DMS153 treated with DMSO at 0.1 percent for 48 hours (cell line): ENCODE data around the gene KRT82.

Source experiments
- DNase-seq: peaks from one replicate; lab custom pipeline; 2025; ENCODE audit not compliant: unreplicated experiment; lab: John Stamatoyannopoulos, UW

Gene KRT82

DNA sequence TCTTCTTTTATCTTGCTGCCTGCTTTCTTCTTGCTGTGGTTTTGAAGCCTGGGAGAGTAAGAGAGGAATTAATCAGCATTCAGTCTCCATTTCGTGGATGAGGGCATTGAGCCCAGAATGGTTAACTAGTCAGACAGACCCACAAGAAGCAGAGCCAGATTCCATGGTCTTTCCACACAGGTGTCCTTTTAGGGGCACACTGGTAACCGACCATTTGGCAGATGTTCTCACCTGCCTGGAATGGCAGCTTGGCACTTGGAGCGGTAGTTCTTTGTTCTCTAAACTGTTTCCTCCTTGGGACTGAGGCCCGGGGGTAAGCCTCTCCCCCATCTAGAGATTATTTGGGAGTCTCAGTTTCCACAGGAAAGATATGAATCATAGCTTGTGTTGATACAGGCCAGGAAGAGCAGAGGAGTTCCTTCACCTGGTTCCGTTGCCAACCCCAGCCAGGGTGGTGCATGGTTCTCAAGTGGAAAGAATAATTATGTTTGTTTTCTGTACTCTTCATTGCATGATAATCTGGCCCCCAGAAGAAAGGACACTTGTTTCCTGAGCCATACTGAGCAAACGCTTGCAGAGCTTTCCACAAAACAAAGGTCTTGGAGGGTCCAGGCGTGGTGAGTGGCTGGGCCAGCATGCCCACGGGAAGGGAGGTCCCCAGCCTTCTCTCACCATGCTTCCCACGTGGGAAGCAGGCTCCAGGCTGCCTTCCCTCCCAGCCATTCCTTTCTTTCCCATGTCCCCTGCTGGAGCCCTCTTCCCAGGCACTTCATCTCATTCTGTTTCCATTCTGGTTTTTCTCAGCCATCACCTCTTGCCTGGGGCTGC is 30.1 kb upstream of the KRT82 start:
- peak; percentile 6 for DNase-seq

DNA sequence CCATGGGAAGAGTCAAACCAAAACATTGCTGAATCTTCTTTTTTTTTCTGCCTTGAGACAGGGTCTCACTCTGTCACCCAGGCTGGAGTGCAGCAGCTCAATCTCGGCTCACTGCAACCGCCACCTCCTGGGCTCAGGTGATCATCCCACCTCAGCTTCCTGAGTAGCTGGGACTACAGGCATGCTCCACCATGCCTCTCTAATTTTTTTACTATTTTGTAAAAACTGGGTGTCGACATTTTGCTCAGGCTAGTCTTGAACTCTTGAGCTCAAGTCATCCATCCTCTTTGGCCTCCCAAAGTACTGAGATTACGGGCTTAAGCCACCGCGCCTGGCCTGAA is 29.5 kb upstream of the KRT82 start:
- no peak for DNase-seq

DNA sequence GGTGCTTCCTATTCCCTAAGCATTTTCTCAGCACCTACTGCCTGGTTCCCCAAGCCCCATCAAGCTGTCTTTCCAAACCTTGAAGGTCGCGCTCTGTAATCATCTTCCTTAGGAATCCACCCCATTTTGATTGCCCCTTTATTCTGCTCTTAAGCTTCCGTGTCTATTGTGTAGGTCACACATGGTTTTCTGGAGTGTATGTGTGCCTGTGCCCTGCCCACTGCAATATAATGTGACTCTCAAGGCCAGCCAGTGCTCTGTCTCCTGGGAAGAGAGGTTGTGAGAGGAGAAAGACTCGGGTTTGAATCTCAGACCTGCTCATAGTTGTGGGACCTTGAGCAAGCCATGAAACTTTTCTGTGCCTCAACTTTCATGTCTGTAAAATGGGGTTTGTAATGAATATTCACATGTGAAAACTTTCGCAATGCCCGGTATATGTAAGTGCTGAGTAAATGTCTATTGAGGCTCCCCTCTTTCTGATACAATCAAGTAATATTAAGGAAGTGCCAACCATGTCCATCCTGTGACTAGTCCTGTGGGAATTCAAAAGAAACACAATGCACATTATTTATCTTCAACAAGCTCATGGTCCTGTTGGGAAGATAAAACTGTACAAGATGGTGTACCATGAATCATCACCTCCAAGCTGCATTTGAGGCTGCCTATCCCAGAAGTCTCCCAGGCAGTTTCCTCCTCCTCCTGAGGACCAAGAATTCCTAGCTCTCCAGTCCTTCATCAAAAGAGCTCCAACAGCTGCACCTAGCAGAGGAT is 28.8 kb upstream of the KRT82 start:
- DNase-seq = no peak

DNA sequence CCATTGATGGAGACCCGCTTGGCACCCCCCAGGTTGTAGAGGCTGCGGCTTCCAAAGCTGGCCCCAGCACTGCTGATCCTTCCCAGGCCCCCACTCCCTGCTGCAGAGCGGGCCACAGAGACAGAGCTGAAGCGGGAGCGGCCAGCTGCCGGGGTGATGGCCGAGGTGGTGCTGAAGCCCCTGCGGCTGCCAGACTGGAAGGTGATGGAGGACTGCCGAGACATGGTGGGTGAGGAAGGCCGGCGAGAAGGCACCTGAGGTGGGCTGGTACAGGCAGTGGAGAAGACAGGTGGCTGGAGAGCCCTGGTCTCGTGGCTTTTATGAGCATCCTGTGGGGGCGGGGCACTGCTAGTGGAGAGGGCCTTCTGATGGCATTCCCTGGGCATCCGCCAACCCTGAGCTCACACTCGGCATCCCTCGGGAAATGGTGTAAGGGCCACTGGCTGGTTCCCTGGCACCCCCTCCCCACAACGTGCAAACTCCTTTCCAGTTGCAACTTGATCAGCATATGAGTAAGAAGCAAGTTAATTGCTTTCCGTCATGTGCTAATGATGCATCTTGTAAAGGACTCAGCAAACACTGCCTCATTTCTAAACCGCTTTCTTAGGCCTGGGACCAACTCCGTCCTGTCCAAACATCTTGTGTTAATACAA is 28.1 kb upstream of the KRT82 start, which contains the start of gene KRT75:
KRT75 (minus strand) TSS at position 291 of the 653 bp plus-strand sequence; CDS start at position 224, 67 bp downstream.
- peak; percentile 8 for DNase-seq

DNA sequence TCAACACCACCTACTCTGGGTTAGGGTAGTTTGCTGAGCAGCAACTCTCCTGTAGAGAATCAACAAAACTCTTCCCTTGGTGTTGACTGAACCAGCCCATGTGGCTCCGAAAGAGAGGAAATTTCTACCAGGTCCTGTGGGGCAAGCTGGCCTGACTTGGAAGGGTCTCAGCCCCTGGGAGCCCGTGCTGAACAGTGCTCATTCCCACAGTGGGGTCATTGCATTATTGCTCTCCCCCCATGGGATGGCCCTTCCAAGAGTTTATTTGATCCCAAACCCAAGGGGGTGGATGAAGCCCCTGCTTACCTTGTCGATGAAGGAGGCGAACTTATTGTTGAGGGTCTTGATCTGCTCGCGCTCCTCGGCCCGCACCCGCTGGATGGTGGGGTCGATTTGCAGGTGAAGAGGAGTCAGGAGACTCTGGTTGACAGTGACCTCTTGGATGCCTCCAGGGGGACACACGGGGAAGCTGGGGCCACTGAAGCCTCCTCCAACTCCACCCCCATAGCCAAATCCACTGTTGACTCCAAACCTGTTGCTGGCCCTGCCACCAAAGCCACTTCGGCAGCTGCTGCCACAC is 27.5 kb upstream of the KRT82 start:
- DNase-seq = no peak

DNA sequence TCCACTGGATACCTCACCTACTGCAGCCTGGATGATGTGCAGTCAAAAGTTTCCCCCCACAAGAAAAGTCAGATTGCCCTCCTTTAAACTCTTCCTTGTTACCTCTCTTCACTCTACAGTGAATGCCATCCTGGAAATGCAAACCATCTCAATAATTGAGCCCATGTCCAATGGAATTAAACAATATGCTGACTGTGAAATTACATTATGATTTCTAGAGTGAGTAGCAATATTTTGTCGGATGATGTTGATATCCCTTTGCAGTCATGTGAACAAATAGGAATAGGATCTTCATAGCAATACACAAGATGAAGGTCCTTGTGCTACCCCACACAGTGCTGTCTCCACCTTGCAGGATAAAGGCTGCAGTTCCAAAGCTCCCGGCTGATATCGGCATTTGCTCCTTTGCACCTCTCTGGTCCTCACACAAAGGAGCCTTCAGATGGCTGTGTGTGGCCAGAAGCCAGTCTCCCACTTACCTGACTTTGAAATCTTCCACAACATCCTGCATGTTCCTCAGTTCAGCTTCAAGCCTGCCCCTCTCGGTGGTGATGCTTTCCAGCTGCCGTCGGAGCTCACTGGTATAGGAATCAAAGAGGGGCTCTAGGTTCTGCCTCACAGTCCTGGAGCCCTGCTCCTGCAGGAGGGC is 26.5 kb upstream of the KRT82 start:
- no peak for DNase-seq

DNA sequence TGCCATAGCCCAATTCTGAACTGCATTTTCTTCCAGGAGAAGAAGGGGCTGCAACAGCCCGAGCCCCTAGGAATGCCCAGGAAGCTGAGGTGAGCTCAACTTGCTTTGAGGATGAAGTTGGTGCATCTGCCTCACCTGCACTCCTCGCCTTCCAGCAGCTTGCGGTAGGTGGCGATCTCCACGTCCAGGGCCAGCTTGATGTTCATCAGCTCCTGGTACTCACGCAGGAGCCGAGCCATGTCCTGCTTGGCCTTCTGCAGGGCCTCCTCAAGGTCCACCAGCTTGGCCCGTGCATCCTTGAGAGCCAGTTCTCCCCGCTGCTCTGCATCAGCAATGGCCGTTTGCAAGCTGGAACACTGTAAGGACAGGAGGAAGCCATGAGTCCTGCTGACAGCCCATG is 22.0 kb upstream of the KRT82 start:
- no peak for DNase-seq

DNA sequence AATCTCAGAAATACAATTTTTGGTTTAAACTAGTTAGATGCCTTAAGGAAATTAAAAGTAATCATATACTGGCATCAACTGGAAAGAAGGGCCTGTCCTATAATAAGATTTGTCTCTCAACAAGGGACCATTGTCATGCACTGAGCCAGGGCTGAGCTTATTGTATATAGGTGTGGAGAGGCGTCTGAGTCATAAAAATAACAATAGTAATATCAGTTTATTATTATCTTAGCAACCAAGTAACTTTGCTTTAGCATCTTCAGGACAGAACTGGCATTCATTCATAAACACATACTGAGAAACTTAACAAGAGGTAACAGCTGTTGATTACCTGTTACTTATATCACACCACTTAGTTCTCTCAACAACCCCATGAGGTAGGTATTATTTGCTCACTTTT is 20.9 kb upstream of the KRT82 start:
- no peak for DNase-seq

DNA sequence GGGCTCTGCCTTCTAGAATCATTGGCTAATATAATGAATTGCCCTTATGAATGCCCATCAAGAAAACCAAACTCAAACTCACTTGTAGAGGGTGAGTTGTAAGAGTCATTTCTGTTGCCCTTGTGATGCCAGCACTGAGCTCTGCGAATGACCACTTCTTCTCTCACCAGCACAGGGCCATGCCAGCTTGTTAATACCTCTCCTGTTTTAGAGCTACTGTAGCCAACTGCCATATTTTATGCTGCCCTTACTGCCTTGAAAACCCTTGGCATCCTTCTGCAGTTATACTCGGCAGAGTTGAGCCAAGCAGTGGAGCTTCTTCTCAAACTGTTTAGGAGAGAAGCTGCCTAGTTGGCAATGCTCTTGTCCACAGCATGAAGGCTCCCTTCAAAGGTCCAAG is 19.9 kb upstream of the KRT82 start:
- DNase-seq = no peak

DNA sequence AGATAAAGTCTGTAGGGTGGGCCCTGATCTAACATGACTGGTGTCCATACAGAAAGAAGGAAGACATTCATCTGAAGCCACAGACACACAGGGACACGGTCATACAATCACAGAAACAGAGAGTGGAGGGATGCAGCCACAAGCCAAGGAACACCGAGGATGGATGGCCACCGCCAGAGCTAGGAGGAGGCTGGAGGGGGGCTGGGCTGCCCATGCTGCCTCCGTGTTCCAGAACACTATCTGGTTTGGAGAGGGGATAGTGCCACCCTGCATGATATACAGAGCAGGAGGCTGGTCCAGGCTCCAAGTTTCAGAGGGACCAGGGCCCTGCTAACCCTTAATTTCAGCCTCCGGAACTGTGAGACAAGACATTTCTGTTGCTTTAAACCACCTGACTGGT is 19.3 kb upstream of the KRT82 start:
- DNase-seq = no peak

DNA sequence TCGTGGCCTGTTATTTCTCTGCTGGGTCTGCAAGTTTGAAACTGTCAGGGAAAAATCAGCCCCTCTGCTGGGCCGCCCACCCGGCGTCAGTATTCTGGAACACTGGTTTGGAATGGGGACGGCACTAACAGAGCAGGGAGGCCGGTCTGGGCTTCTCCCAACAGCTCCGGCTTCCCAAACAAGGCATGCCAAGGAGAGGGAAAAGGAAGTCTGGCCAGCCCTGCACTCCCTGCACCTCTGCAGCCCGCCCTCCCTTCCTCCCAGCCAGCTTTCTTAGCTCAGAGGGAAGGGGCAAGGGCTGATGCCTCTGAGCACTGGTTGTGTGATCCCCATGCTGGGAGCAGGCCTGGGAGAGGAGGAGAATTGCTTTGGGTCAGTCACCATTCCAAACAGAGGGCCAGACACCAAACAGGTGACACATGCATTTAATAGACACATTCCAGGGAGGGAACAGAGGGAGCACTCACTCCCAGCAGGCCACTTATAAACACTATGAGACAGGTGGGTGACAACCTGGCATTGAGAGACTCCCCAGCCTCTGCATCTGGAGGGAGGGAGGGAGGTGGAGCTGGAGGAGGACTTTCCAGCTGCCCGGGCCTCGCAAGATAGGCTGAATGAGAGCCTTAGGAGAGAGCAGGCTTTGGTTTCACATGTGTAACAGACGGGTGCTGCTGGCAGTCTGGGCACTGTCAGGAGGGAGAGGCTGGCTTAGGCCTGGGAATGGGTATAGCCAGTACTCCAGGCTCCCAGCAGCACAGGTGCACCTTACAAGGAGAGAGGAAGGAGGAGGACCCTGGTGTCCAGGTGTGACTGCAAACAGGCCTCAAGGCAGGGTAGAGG is 17.7 kb upstream of the KRT82 start:
- DNase-seq = no peak

DNA sequence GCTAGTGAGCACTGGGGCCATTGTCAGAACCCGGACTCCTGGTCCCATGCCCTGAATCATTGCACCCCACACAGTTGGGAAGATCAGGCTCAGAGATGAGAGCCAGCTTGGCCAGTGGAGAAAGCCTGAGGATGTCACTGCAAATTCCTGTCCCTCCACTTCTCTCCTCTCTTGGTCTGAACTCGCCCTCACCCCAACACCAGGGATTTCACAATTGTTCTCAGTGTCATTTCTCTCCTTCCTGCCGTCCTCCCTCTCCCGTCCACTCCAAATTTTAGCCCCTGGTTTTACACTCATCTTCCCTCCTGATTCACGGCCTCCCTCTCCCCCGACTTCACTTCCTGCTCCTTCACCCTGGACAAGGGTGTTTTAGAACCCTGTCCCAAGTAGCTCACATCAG is 16.9 kb upstream of the KRT82 start:
- DNase-seq = no peak

DNA sequence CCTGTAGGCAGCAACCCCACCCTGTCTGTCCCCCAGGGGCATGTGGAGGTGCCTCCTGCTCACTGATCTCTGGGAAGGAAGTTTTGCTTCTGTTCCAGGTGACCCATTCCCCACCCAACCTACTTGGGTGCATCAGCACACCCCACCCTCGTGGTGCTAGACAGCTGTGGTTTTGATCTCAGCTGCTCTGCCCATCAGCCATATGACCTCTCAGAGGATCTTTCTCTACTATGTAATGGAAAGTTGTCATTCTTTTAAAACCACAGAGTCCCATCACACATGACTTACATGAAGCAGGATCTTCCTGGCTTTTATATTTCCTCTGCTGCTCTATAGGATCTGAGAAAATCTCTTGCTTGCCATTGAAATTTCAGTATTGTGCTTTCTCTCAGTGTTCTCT is 13.5 kb upstream of the KRT82 start:
- no peak for DNase-seq

DNA sequence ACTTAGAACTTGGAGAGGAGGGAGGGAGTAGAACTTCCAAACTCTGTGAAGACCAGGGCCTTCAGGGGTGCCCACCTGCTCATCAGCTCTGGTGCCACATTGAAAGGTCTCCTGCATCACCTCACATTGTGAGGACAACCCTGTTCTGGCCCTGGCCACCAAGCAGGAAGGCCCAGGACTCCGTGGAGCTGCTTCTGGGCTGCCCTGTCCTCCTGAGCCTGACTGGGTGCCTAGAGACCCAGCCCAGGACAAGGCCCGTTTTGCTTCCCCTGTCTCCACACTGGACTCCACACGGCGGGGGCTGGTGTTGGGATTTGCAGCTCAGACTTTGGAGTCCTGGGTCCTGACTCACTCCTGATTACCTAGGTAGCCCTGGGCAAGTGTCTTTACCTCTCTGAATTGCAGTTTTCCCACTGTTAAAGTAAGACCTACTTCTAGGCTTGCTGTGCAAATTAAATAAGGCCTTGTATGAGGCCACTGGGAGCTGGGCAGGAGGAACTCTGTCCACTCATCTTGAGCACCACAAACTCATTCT is 12.5 kb upstream of the KRT82 start:
- no peak for DNase-seq

DNA sequence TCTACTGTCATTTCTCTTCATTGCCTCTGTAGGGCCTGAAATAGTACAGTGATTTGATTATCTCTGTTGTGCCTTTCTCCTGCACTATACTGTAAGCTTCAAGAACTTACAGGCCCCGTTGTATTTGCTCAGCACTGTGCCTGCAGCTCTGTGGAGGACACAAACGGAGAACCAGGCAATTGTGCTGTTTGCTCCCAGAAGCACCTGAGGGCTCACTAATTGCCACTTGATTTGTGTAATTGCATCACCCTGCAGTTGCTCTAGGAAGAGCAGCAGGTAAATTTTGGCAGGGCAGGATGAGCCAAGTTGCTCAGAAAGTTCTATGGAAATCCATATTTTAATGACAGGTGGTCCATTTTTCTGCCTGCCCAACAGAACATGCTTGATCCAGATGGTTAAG is 11.6 kb upstream of the KRT82 start:
- peak; percentile 51 for DNase-seq

DNA sequence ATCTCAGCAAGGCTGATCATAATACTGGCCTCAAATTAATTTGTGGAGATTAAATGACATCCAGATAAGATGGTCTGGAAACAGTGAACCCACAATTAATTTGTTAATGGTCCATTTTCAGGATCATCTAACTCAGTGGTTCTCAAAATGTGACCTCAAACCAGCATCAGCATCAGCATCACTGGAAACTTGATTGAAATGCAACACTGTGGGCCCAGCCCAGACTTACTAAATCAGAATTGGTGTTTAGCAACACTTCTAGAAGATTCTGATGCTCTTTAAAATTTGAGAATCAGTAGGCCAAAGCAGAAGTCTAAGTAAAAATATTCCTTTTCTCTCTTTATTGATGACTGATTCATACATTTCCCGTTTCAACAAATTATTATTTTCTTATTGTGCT is 10.7 kb upstream of the KRT82 start:
- no peak for DNase-seq

DNA sequence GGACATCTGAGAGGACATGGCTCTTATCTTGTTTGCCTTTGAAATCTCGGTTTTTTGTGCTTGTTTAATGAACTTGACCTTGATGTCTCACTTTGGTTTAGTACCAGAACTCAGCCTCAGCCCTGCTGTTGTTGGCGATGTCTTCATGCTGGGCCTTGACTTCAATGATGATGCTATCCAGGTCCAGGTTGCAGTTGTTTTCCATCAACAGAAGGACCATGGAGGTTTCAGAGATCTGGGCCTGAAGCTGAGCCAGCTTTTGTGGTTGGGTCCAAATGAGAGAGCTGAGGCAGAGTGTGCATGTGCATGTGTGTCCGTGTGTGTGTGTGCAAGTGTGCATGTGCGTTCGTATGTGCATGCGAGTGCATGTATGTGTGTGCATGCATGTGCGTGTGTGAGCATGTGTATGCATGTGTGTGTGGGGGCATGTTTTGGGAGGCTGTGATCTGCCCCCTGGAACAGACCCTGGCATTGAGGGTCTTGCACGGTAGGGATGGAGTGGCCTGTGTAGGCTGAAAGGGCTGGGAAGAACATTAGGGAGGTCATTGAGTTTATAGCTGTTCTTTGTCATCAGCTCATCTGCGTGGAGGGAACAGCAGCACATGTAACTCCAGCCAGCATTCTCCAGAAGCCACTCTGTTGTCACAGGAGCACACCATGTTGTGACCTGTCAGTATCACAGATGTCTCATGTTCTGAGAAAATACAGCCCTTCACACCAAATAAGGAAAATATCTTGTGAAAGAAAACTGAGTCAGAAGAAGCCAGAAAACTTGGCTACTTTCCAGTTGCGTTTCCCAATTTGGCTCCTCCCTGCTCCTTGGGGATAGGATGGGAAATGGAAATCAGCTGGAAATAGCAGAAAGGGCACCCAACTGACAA is 10.0 kb upstream of the KRT82 start:
- DNase-seq = no peak

DNA sequence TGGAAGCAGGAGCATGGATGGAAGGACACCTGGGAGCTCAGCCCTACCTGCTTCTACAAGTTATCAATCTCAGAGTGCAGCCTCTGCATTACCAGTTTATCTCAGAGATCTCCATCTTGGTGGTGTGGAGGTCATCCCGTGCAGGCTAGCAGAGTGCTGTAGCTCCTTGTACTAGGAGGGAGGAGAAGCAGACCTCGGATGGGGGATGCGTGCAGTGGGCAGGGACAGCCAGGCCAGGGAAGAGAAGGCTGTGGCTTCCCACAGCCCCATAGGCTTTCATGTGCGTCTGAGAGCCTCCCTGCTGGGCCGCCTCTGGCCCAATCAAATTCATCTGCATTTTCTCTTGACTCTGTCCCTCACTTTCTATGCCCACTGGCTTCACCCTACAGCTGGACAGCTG is 8.8 kb upstream of the KRT82 start:
- DNase-seq = no peak

DNA sequence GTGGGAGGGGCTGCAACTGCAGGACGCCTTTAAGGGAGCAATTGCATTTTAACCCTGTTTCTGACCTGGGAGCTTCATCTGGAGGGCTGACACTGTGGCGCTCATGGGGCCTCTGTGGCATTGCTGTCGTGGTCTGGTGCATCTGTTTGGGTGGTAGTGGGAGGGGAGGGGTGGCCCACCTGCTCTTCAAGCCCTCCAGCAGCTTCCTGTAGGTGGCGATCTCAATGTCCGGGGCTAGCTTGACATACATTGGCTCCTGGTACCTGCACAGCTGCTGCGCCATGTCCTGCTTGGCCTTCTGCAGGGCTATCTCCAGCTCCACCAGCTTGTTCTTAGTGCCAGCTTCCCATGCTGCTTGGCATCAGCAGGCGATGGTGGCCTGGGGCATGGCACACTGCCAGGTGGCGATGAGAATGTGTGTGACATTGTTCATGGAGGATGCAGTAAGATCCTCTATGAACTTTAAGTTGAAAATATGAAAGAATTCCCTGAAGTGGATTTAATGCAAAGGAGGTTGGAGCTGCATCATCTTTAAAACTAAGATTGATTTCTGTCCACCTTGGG is 7.7 kb upstream of the KRT82 start:
- DNase-seq = no peak
